Loucy (cell line): ENCODE data around the gene ZFAND3.

Experiments
- H2AFZ ChIP-seq: fragments of 200-600 bp; sonication (generic); 2 replicates; pipeline ENCODE4 v1.6.0; 2016; ENCODE audit warnings: antibody characterized with exemption, mild to moderate bottlenecking, low read length, moderate library complexity
- H3F3A ChIP-seq: fragments of 200-600 bp; 2 replicates; pipeline ENCODE4 v1.6.0; 2016; ENCODE audit warnings: antibody characterized with exemption, low read depth, mild to moderate bottlenecking
- H3K27me3 ChIP-seq: fragments of 200-600 bp; sonication (generic); 2 replicates; pipeline ENCODE4 v1.6.1; 2014; ENCODE audit warnings: low read length, mild to moderate bottlenecking; ENCODE audit not compliant: insufficient read depth, poor library complexity, severe bottlenecking
- H3K36me3 ChIP-seq: fragments of 200-600 bp; sonication (generic); 2 replicates; pipeline ENCODE4 v1.6.1; 2016; ENCODE audit warnings: low read length; ENCODE audit not compliant: insufficient read depth
- H3K4me1 ChIP-seq: fragments of 200-600 bp; sonication (generic); 2 replicates; pipeline ENCODE4 v1.5.1; 2014; ENCODE audit warnings: low read length, mild to moderate bottlenecking; ENCODE audit not compliant: insufficient read depth, poor library complexity, severe bottlenecking
- H3K4me2 ChIP-seq: fragments of 200-600 bp; sonication (generic); 2 replicates; pipeline ENCODE4 v1.6.0; 2014; ENCODE audit warnings: antibody characterized with exemption, low read length, low read depth, mild to moderate bottlenecking; ENCODE audit not compliant: poor library complexity, severe bottlenecking
- H3K4me3 ChIP-seq: fragments of 200-600 bp; sonication (generic); 2 replicates; pipeline ENCODE4 v1.5.1; 2014; ENCODE audit warnings: low read length, mild to moderate bottlenecking, mixed read lengths; ENCODE audit not compliant: poor library complexity, severe bottlenecking
- H3K79me2 ChIP-seq: fragments of 200-600 bp; sonication (generic); 2 replicates; pipeline ENCODE4 v1.6.1; 2014; ENCODE audit warnings: low read length; ENCODE audit not compliant: insufficient read depth
- H3K9ac ChIP-seq: fragments of 200-600 bp; sonication (generic); 2 replicates; pipeline ENCODE4 v1.6.0; 2014; ENCODE audit warnings: mild to moderate bottlenecking, low read depth, low read length, moderate library complexity; ENCODE audit not compliant: poor library complexity, severe bottlenecking
- H3K9me2 ChIP-seq: fragments of 200-600 bp; sonication (generic); replicated peaks from 2 replicates; pipeline ENCODE4 v1.6.1; 2016; ENCODE audit warnings: low read depth, low read length, mixed read lengths
- H3K9me3 ChIP-seq: fragments of 200-600 bp; sonication (generic); 2 replicates; pipeline ENCODE4 v1.6.1; 2014; ENCODE audit warnings: mild to moderate bottlenecking, antibody characterized with exemption, low read length, low read depth; ENCODE audit not compliant: insufficient read depth
- H4K20me1 ChIP-seq: fragments of 200-600 bp; sonication (generic); 2 replicates; pipeline ENCODE4 v1.6.0; 2014; ENCODE audit warnings: antibody characterized with exemption, low read length, mild to moderate bottlenecking; ENCODE audit not compliant: insufficient read depth, poor library complexity, severe bottlenecking
- CTCF ChIP-seq: fragments of 200-600 bp; sonication (generic); conservative IDR thresholded peaks from 2 replicates; pipeline ENCODE4 v1.5.1; 2014; ENCODE audit warnings: mild to moderate bottlenecking, antibody characterized with exemption, low read length
- EZH2phosphoT487 ChIP-seq: fragments of 200-600 bp; IDR thresholded peaks from 2 replicates; pipeline ENCODE4 v1.6.1; 2018; ENCODE audit warnings: antibody characterized with exemption, mild to moderate bottlenecking, moderate library complexity, borderline replicate concordance

ZFAND3 gene

GRCh38 chr6:37916675-37917074 is 97.1 kb downstream of the ZFAND3 start:
- Histone ChIP-seq H4K20me1 (peaks cover 36% of the 10 kb centered on the region), H3F3A (no peaks in the 10 kb centered on the region), H3K4me3 (no peak overlapping the region), H3K79me2 (peaks cover 99% of the 10 kb centered on the region), H3K36me3 (peaks cover 3% of the 10 kb centered on the region; the same call in 1 of the 2 replicates), H3K9me3 (no peaks in the 10 kb centered on the region), H3K9me2 (no peaks in the 10 kb centered on the region), H3K4me2 (no peak overlapping the region), H3K9ac (no peak overlapping the region), H2AFZ (no peak overlapping the region), H3K27me3 (no peaks in the 10 kb centered on the region), H3K4me1 (peaks cover 31% of the 10 kb centered on the region)
- TF ChIP-seq CTCF, result no peak

- no peak overlapping the region for H3K4me2 ChIP-seq
- H3K4me3 ChIP-seq, result no peak overlapping the region
- no peaks in the 10 kb centered on the region for H3F3A ChIP-seq
- H3K4me1 ChIP-seq, result peaks cover 22% of the 10 kb centered on the region
- no peak overlapping the region for H2AFZ ChIP-seq
- H4K20me1 ChIP-seq, result peaks cover 42% of the 10 kb centered on the region
- H3K79me2 ChIP-seq, result peaks cover 99% of the 10 kb centered on the region
- H3K9me2 ChIP-seq, result no peaks in the 10 kb centered on the region
- H3K9ac ChIP-seq, result no peak overlapping the region
- H3K36me3 ChIP-seq, result peaks cover 3% of the 10 kb centered on the region; the same call in 1 of the 2 replicates
- no peaks in the 10 kb centered on the region for H3K9me3 ChIP-seq
- TF ChIP-seq CTCF (no peak), EZH2phosphoT487 (no peak)
- H3K27me3 ChIP-seq, result no peaks in the 10 kb centered on the region
Observed at GRCh38 chr6:37917566-37917965, 98.0 kb downstream of the ZFAND3 start.

- Histone ChIP-seq H3F3A (no peaks in the 10 kb centered on the region), H3K4me3 (no peak overlapping the region), H3K9ac (no peak overlapping the region), H3K27me3 (no peaks in the 10 kb centered on the region), H3K36me3 (peaks cover 3% of the 10 kb centered on the region; the same call in 1 of the 2 replicates), H4K20me1 (peaks cover 54% of the 10 kb centered on the region), H2AFZ (no peak overlapping the region), H3K9me3 (no peaks in the 10 kb centered on the region), H3K4me2 (no peak overlapping the region), H3K4me1 (peaks cover 17% of the 10 kb centered on the region), H3K79me2 (peaks cover 98% of the 10 kb centered on the region), H3K9me2 (no peaks in the 10 kb centered on the region)
- no peak for TF ChIP-seq CTCF
- TF ChIP-seq EZH2phosphoT487, result no peak
Observed at GRCh38 chr6:37919417-37920157, 100.1 kb downstream of the ZFAND3 start.
